Astrocyte (in vitro differentiated cells and primary cell): ENCODE results near the gene ELMO2.

Experiments
- EZH2 ChIP-seq: IDR thresholded peaks from 2 replicates; pipeline ENCODE4 v1.6.1; 2012; ENCODE audit warnings: mild to moderate bottlenecking, low read length, inconsistent platforms; ENCODE audit not compliant: insufficient read depth
- TF ChIP-seq, protein P1 (sequence below): IDR thresholded peaks from 2 replicates; pipeline ENCODE4 v1.5.1; 2011; ENCODE audit warnings: low read depth, mild to moderate bottlenecking, inconsistent platforms, low read length, moderate library complexity; ENCODE audit not compliant: insufficient read depth

DNA sequence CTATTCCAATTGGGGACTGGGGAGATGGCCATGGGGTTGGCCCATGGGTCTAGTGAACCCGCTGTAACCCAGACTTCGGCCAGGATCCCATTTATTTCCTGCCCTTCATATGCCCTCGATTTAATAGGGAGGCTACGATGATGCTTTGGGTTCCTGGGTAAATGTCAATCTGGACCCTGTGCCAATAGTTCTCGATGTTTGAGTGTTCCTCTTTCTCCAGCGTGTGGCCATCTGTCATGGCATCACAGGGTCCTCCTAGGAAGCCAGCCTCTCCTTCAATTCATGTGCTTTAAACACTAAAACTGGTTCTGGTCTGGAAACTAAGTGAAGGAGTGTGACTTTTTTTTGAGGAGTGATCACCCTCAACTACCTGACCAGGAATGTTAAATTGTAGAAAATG is 28.7 kb upstream of the ELMO2 start:
- TF ChIP-seq, protein P1, sequence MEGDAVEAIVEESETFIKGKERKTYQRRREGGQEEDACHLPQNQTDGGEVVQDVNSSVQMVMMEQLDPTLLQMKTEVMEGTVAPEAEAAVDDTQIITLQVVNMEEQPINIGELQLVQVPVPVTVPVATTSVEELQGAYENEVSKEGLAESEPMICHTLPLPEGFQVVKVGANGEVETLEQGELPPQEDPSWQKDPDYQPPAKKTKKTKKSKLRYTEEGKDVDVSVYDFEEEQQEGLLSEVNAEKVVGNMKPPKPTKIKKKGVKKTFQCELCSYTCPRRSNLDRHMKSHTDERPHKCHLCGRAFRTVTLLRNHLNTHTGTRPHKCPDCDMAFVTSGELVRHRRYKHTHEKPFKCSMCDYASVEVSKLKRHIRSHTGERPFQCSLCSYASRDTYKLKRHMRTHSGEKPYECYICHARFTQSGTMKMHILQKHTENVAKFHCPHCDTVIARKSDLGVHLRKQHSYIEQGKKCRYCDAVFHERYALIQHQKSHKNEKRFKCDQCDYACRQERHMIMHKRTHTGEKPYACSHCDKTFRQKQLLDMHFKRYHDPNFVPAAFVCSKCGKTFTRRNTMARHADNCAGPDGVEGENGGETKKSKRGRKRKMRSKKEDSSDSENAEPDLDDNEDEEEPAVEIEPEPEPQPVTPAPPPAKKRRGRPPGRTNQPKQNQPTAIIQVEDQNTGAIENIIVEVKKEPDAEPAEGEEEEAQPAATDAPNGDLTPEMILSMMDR = no peak
- no peak for TF ChIP-seq EZH2
